ENCODE measurements around the gene LRP6. TPM values are rescaled to one million over a fixed set of nuclear protein-coding genes. Genes with fewer than 3 reads are reported as not detected.

Gene LRP6
- total and polyA plus RNA-seq, 8 donors, result 44.5 to 65.7 (median 62.2) TPM

DNA sequence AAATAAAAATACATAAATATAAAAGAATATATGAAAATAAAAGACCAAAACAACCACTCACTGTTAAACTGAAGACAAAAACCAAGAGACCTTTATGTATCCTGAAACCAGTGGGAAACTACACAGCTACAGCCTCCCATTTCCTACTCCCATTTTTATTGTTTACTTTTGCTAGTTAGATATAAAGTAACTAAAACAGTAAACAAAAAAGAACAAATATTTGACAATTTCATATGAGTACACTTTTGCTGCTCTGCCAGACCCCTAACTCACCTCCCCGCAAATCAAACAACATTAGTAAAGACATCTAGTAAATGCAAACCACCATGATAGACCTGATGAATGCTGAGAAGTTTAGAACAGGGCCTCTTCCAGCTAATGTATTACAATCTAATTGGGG lies 99.0 kb downstream of the LRP6 start:
- intact Hi-C loops (cut with DNase I), result no loop called here
- Histone ChIP-seq H3K27ac (no peak overlapping the region), H3K4me3 (no peak overlapping the region), H3K36me3 (no peaks in the 10 kb centered on the region), H3K4me1 (no peaks in the 10 kb centered on the region), H3K27me3 (no peaks in the 10 kb centered on the region), H3K9me3 (no peaks in the 10 kb centered on the region)
- ATAC-seq (no peak), DNase-seq (no peak)
- TF ChIP-seq, protein P1, sequence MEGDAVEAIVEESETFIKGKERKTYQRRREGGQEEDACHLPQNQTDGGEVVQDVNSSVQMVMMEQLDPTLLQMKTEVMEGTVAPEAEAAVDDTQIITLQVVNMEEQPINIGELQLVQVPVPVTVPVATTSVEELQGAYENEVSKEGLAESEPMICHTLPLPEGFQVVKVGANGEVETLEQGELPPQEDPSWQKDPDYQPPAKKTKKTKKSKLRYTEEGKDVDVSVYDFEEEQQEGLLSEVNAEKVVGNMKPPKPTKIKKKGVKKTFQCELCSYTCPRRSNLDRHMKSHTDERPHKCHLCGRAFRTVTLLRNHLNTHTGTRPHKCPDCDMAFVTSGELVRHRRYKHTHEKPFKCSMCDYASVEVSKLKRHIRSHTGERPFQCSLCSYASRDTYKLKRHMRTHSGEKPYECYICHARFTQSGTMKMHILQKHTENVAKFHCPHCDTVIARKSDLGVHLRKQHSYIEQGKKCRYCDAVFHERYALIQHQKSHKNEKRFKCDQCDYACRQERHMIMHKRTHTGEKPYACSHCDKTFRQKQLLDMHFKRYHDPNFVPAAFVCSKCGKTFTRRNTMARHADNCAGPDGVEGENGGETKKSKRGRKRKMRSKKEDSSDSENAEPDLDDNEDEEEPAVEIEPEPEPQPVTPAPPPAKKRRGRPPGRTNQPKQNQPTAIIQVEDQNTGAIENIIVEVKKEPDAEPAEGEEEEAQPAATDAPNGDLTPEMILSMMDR (IDR thresholded peaks at IDR 0.05), result no peak

- H3K4me1 ChIP-seq, result no peaks in the 10 kb centered on the region
- no peaks in the 10 kb centered on the region for H3K36me3 ChIP-seq
- DNase-seq (no peak), ATAC-seq (no peak)
- H3K27ac ChIP-seq, result no peak overlapping the region
- TF ChIP-seq, protein P1 (IDR thresholded peaks at IDR 0.05), result no peak
- no peaks in the 10 kb centered on the region for H3K9me3 ChIP-seq
- no peak overlapping the region for H3K4me3 ChIP-seq
- intact Hi-C loops (cut with DNase I), result no loop called here
- no peaks in the 10 kb centered on the region for H3K27me3 ChIP-seq
Observed at GRCh38 chr12:12166751-12167150, 100.1 kb downstream of the LRP6 start.

DNA sequence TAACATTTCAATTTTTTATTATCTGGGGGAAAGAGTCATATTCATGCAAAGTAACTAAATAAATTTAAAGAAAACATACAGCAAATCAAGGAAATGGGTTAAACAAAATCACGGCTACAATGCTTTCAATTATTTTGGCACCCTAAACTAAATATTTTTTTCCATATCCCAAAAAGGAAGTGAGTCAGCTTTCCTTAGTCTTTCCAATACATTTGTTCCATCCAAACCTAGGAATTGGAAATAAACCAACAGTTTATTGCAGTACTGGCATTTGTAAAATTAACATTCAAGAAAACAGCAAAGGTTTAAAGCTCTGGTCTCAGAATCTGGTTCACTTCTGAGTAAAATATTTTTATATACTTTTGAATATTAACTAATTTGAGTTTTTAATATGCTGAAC lies 106.9 kb downstream of the LRP6 start:
- Histone ChIP-seq H3K36me3 (peaks cover 0 to 10% of the 10 kb centered on the region in 2 donors), H3K9me3 (no peaks in the 10 kb centered on the region), H3K27ac (no peak overlapping the region), H3K4me3 (no peak overlapping the region), H3K4me1 (peaks cover 0 to 3% of the 10 kb centered on the region in 2 donors), H3K27me3 (no peaks in the 10 kb centered on the region)
- TF ChIP-seq, protein P1 (IDR thresholded peaks at IDR 0.05), result no peak
- DNase-seq (no peak), ATAC-seq (no peak)
- intact Hi-C loops (cut with DNase I), result no loop called here

DNA sequence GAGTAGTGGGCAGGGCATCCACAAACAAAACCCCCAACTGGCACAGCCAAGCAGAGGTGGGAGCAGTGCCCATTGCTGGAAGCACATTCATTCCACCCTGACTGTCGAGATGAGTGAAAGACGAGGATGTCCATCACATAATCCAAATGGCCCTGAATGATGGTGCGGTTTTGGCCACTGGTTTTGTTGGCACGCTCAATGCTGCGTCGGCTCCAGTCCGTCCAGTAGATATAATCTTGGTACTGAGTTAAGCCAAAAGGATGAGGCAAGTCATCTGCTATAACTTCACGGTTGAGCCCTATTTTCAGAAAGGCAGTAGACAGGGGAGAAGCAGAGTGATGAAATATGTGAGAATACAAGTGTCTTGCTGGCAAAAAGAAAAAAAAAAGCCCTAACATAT lies 108.0 kb downstream of the LRP6 start:
- DNase-seq, result peak in 2 of 4 donors; percentile 15 to 21

GRCh38 chr12:12157424-12157823 lies 109.4 kb downstream of the LRP6 start:
- Histone ChIP-seq H3K4me3 (no peak overlapping the region), H3K4me1 (peaks cover 0 to 3% of the 10 kb centered on the region in 2 donors), H3K36me3 (peaks cover 0 to 10% of the 10 kb centered on the region in 2 donors), H3K9me3 (no peaks in the 10 kb centered on the region), H3K27me3 (no peaks in the 10 kb centered on the region), H3K27ac (no peak overlapping the region)
- no peak for ATAC-seq
- TF ChIP-seq, protein P1 (IDR thresholded peaks at IDR 0.05), result no peak
- no peak for DNase-seq
- intact Hi-C loops (cut with DNase I), result no loop called here

More for the DNA sequence above, 108.0 kb downstream of the LRP6 start:
- no peak overlapping the region for H3K4me3 ChIP-seq
- peak; percentile 33 for ATAC-seq
- no peaks in the 10 kb centered on the region for H3K9me3 ChIP-seq
- intact Hi-C loops (cut with DNase I), result no loop called here
- H3K36me3 ChIP-seq, result peaks cover 0 to 10% of the 10 kb centered on the region in 2 donors
- no peak overlapping the region for H3K27ac ChIP-seq
- peaks cover 0 to 3% of the 10 kb centered on the region in 2 donors for H3K4me1 ChIP-seq
- no peaks in the 10 kb centered on the region for H3K27me3 ChIP-seq
- TF ChIP-seq, protein P1 (IDR thresholded peaks at IDR 0.05), result no peak
